Activated effector memory CD4-positive, alpha-beta T cell treated with Interleukin-2 at 50 U/mL for 16 hours (primary cell): ENCODE data around the gene RNF149.
"Not testable (repeated sequence)": the region's sequence is repeated elsewhere in the genome, so short reads cannot be mapped to it uniquely, and the experiment has no call there.

ENCODE experiments used
- DNase-seq: peaks from one replicate; pipeline ENCODE4 v3.0.0-alpha.2; 2020

Gene RNF149, protein sequence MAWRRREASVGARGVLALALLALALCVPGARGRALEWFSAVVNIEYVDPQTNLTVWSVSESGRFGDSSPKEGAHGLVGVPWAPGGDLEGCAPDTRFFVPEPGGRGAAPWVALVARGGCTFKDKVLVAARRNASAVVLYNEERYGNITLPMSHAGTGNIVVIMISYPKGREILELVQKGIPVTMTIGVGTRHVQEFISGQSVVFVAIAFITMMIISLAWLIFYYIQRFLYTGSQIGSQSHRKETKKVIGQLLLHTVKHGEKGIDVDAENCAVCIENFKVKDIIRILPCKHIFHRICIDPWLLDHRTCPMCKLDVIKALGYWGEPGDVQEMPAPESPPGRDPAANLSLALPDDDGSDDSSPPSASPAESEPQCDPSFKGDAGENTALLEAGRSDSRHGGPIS

DNA sequence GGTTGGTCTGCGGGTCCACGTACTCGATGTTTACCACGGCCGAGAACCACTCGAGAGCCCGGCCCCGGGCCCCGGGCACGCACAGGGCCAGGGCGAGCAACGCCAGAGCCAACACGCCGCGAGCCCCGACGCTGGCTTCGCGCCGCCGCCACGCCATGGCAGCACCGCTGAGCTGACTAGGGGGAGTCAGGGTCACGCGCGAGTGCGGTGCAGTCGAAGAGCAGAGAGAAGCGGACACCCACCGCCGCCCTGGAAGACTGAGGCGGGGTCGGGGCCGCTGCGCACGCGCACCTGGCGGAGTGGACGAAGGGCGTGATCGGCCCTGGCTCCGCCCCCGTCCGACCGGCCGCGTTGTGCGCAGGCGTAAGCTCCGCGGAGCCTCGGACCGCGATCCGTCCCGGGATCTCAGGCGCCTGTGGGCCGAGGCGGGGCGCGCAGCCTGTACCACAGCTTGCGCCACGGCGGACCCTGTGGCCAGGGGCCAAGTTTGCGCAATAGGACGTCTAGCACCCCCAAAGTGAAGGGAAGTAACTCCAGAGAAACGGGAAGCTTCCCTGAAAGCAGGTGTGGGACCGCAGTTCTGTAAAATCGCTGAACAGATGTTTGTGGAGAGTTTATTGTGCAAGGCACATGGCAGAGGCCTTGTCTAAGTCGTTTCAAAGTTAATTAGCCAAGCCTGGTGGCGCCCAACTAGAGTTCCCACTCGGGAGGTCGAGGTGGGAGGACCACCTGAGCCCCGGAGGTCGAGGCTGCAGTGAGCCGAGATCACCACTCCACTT lies at the start of gene RNF149:
RNF149 (minus strand) TSS at position 270 of the 779 bp plus-strand sequence; CDS start at position 157, 113 bp downstream.
- DNase-seq = peak; percentile 86

DNA sequence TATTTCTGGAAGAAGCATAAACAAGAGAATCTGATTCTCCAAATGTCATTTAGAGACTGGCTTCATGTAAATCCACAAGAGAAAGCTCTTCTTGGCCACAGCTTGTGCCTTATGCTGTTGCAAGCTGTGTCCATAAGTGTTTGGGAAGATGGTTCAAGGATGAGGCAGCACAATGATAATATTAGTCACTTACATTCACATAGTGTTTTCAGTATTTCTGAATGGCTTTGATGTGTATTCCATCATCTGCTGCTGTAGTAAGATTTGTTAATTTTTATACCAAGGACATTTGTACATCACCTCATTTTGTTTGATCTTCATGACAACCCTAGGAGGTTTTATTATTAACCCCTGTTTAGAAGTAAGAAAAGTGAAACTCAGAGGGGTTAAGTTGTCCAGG lies 48.9 kb upstream of the RNF149 start:
- DNase-seq = no peak

DNA sequence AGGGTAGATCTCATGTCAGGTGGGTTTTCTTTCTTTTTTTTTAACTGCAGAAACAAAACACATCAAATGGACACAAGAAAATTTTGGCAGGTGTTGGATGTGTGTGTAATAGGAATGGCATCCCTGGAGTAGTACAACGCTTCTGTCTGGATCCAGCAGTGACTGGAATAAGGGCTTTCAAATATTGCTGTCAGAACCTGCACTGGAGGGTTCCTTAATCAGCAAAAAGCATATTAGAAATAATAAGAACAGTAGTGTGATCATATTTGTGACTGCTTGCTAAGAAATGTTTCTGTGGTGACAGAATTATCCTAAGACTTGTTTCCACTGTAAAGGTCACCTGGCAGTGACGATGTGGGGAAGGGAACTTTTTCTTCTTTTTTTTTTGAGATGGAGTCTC lies 48.0 kb upstream of the RNF149 start:
- no peak for DNase-seq

DNA sequence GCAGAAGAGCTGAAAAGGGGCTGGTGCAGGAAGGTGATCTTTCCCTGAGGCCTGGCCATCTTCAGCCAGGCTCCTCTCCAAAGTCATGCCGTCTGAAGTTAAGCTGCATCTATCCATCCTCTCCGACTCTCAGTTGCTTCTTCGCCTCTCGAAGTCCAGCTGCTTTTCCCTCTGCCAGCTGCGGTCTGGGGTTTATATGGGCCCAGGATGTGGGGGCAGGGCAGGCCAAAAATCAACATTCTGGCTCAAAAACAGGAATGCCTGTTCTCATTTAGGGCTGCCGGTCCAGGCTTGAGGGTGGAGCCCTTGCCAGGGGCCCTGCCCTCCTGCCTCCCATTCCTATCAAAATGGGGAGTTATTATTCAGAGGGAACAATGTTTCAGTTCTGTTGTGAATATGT lies 47.6 kb upstream of the RNF149 start:
- DNase-seq = no peak

DNA sequence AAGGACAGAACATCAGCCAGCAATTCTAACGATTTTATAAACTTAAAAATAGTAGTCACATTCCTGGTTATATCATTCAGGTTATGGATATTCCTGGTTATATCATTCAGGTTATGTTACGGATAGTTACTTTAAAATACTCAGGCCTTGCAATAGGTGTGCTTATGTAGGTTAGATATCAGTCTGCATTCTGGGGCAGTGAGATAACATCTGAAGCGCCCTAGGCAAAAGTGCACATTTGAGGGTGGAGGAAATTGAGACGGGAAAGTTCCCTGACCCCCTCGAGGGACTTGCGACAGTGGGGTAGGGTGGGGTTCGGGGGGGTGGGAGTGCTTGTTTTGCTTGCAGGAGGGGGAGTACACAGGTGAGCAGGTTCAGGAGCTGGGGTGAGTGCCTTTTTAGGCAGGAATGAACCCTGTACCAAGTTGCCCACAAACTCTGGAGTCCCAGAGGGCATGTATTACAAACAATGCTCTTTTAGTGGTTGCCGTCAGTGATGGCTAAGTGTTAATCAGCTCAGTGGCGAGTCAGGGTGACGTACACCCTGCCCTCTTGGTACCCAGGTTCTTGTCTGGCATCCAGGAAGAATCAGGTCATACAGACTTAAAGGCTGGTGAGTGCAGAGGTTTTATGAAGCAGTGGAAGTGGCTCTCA lies 47.0 kb upstream of the RNF149 start:
- DNase-seq = no peak

DNA sequence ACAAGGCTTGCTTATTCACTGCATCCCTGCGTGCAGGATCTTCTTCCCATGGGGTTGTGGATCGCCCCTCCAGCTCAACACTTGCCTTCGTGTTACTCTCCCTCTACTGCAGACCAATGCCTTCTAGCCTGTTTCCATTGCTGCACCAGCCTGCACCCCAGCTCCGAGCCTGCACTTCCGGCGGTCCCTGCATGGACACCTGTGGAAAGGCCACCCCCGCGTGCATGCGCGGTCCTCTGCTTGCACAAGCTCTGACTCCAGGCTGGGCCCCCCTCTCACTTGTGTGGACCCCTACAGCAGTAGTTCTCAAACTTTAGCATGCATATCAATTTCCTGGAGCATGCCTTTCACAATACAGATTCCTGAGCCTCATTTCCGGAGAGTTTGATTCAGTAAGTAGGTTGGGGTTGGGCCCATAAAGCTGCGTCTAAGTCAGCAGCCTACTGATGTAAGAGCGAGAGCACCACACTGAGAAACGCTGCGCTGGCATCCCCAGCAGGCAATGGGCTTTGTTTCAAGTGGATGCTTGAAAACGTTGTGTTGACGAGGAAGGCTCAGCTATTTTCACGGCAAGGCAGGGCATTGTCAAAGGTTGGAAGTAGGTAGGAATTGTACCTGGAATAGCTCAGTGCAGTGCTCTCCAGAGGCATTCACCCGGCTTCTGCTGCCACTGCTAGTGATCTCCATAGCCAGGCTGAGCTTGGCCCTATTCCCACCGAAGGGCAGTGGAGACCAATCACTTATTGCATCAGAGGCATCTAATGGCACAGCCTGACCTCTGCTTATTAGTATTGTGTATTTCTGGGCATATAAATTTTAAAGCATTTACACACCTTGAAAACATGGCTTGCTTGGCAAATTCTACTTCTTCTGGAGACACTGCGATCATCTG lies 46.2 kb upstream of the RNF149 start:
- DNase-seq = no peak

DNA sequence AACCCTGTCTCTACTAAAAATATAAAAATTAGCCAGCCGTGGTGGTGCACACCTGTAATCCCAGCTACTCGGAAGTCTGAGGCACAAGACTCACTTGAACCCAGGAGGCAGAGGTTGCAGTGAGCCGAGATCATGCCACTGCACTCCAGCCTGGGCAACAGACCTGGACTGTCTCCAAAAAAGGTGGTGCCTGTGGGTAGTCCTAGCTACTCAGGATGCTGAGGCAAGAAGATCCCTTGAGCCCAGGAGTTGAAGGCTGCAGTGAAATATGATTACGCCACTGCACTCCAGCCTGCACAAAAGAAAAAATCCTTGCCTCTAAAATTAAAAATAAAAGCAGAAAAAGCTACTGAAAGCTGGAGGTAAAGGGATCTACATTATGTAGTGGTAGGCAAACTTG lies 44.1 kb upstream of the RNF149 start:
- not testable (repeated sequence) for DNase-seq

DNA sequence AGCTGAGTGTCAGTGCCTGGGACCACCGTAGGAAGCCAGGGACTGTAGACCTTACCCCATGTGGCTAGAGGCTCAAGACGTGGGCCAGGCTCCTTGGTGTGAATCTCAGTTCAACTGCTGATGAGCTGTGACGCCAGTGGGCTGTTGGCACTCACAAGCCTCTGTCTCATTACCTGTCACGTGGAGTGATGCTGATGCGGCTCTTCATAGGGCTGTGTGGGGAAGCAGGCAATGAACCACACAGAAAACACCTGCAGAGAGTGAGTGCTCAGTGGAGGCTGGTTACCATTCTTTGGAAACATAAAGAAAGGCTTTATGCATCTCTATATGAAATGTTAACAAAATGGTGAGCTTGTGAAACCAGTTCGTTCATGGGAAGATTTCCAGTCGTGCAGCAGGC lies 42.7 kb upstream of the RNF149 start:
- no peak for DNase-seq

DNA sequence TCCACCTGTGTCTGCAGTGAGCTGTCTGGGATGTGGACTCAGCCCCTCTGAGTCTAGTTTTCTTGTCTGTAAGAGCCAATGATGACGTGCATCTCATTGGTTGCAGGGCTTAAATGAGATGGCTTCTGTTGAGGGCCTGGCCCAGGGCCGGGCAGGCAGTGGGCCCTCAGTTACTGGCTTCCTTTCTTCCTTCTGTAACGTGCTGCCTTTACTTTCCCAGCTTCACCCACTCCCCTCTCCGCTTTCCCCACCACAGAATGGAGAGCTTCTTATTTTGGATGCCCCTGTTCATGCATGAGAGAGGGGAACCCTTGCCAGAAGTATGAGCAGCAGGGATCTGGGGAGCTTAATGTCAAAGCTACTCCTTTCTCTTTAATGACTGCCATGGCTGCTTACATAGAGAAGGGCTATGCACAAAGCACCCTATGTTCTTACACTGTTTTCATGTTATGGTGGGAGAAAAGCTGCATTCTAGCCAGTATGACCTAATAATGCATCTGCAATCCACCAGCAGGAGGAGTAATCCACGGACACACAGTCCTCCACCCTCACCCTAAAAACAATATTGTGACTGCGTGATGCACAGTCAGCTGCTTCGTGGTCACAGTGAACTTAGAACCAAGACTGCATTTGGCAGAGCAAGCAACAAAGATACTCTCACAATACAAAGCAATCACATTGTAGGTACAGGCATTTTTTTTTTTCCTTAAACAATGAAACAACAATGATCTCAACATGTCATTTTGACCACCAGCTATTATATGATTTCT lies 41.6 kb upstream of the RNF149 start:
- no peak for DNase-seq

DNA sequence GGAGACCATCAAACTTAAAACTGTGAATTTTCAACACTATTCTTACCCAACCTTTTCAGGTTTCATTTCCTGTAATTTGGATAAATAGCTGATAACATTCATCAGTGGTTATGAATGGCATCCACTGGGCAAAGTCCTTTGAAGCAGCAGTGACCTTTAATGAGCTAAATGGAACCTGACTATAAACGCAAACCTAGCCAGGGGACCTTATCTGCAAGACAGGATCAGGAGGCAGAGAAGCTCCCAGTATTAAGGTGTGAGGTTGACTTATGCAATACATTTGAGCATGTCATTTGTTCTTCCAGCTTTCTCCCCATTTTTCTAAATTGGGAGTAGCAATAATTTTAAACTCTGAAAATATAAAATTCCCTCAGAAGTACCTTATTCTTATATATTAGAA lies 40.4 kb upstream of the RNF149 start:
- no peak for DNase-seq

DNA sequence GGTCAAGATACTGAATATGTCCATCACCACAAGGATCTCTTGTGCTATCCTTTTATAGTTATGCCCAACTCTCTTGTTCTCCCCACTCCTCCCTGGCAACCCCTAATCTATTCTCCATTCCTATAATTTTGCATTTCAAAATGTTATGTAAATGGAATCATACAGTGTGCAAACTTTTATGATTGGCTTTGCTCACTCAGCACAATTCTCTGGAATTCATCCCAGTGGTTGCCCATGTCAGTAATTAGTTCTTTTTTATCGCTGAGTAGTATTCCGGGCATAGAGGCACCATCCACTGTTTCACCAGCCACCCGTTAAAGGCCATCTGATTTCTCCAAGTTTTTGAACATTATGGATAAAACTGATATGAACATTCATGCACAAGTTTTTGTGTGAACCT lies 38.4 kb upstream of the RNF149 start:
- no peak for DNase-seq

DNA sequence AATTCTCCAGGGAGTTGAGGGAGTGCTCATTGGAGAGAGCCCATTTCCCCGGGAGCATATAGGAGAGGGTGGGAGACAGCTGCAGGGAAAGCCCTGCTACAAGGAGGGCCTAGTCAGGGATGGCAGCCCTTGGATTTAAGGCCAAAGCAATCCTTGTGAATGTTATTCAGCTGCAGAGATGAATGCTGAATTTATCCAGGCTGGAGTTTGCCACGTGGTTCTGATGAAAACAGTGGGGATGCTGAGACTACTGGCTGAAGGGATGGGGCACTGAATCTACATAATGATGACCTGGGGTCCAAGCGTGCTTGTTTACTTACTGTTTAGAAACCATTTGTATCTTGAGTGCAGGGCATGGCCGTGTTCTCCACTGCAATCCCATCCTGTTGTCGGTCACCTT lies 35.6 kb upstream of the RNF149 start:
- no peak for DNase-seq

DNA sequence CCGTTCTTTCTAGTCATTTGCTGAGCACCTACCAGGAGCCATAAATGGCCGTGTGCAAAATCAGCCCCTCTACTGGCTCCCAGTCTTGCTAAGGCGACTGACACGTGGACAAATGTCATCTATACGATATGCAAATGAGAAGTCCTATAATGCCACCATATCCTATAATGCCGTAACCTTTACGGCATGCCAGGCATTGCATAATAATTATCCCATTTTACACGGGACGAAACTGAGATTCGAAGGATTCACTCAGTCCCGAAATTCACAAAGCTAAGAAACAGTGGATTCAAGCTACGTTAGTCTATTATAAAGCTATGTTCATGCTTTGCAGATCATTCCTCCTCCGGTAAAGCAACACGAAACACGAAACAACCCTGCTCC lies 34.1 kb upstream of the RNF149 start:
- no peak for DNase-seq

DNA sequence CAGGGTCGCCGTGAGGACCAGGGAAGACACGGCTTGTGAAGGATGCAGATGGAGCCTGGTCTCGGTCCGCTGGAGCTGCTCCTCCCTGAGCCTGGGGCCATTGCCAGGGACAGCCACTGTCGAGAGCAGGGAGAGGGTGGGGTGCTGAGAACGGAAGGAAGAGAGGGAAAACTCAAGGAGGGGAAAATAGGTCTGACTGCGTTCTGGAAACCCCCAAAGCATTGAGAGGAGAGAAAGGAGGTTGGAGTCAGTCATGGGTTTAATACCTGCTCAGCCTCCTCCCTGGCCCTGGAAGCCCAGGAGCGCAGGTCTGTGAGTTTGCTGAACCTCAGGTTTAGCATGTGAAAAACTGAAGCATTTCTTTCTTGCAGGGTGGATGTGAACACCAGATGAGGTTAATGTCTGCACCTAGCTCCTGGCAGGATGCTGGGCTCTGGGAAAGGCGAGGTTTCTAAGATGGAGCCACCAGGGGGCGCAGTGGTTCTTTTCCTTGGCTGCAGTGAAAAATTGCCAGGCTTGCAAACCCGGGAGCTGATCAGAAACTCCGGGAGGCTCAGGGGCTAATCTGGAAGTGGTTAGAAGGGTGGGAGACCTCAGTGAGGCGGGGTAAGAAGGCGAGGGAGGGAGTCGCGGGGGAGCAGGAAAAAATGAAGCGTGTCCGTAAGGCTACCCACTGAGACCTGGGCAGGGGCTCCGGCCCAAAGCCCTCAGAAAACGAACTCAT lies 33.6 kb upstream of the RNF149 start:
- peak; percentile 57 for DNase-seq

DNA sequence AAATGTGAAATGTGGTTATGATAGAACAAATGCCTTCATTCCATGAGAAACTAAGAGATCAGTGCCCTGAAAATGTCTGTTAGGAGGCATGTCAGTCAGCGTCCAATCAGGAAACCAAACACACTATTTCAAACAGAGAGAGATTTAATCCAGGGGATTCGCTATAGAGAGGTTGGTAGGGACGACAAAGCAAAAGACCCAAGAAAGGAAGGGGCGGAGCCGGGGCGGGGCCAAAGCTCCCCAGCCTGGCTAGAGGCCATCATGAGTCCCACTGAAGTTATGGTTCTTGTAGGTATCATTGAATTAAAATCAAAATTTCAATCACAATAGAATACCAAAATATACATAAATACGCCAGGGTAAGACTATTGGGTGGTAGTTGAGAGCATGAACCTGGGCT lies 32.9 kb upstream of the RNF149 start:
- peak; percentile 18 for DNase-seq

DNA sequence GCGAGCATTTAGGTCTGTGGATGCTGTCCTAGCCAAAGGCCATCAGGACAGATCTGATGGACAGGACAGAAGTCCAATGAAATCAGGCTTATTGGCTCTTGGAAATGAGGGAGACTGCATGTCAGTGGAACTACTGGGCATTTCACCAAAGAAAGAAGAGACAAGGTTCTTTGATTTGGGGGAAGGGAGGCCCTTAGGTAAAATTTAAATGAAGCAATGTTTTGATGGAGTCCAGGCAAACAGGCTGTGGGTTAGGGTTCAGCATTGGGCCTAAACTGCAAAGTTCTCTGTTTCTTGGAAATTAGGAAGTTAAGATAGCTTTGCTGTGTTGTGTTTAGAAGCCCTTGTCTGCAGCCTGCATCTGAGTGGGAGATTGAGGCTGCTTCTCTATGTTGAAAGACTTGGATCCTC lies 31.6 kb upstream of the RNF149 start:
- DNase-seq = no peak

DNA sequence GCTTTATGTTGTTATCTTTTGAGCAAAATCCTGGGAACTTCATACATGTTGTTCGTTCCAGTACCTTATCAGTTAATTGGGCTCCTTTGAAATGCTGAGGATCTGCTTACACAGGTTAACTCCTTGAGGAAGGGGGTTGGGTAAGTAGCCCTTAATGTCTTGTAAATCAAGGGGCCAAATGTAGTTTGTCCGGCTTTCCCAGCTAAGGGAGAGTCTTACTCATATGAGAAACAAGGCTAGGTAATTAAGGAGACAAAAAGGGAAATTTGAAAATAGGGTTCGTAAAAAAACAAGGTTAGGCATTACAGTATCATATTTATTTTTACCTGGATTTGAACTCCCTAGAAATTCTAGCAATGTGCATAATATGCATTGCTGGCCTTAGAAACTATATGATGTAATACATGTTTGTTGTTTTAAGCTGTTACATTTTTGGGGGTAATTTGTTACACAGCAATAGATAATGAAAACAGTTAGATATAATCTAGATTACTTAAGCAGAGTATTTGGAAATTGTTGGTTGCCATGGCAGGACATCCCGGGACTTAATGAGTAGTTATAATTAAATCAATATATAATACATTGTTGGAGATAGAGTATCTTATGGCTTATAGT lies 30.9 kb upstream of the RNF149 start:
- DNase-seq = no peak

DNA sequence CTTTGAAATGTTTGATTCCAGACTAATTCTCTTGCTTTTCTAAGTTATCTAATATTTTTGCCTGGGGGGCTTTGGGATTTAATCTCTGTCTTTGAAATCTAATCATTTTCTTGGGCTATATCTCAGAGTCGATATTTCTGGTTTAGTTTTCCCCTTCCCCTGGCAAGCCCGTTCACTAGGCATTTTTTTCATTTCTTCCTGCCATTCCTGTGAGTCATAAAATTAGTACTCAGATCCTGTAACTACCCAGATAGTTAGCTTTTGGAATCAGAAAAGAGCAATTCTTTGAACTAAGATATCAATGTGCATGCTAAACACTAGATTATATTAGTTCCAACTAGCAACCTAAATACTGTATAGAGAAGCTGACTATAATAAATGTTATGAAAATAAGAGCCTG lies 29.4 kb upstream of the RNF149 start:
- no peak for DNase-seq

DNA sequence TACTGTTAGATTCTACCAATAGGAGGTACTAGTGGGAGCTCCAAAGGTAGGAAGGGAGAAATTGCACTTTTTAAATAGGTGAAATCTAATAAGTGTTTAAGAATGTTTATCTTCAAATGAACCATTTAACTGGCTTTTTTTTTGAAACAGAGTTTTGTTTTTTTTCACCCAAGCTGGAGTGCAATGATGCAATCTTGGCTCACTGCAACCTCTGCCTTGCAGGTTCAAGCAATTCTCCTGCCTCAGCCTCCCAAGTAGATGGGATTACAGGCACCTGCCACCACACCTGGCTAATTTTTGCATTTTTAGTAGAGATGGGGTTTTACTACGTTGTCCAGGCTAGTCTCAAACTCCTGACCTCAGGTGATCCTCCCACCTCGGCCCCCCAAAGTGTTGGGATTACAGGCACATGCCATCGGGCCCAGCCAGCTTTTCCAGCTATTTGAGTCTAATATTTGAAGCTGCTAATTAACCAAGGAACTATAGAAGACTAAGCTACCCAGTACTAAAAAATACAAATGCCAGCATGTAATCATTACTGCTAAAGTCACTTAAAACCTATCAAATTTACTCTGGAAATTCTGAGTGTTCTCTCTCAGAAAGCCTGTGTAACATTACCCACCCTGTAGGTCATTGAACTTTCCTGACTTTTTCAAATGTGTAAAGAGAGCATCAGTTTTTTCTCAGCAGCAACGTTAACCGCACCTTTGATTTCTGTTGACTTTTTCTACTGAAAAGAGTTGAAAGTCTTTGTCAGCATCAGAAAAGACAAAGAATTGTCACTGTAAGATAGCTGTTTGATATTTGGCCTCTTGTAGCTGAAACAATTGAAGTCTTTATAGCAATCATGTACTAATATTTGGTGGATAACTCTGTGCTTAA lies 24.6 kb upstream of the RNF149 start:
- DNase-seq = no peak

DNA sequence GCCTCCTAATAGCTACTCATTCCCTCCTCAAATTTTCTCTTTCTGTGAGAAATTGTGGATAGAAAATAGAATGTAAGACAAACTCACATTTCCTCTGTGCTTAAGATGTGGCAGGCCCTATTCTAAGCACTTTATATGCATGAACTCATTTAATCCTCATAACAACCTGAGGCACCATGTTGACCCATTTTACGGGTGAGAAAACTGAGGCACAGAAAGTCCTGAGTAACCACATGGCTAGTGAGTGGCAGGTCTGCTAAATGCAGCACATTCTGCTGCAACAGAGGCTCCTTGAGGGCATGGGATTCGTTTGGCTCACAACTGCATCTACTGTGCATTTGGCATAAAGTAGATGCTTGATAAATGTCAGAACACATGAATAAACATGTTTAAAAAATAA lies 22.7 kb upstream of the RNF149 start:
- no peak for DNase-seq
